ENCODE data around the gene KIDINS220. TPM values are rescaled to one million over a fixed set of nuclear protein-coding genes. Genes with fewer than 3 reads are reported as not detected.

KIDINS220 gene
- total RNA-seq, 1 experiment from 2014 or later, result 29.3 TPM

DNA sequence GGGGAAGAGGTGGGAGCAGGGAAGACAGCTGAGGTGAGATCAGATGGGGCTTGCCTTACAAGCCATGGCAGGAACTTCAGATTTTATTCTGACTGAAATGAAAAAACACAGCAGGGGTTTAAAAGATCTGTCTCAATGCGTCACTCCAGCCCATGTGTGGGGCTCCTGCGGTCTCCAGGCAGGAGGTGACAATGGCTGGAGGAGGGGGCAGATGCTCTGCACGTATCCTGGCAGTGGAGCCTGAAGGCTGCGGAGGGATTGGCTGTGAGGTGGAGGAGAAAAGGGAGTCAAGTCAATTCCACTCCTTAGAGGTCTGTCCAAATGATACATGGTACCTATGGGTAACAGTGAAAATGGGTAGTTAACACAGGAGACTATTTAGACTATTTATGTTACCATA is 40.5 kb upstream of the KIDINS220 start:
- H3K27ac Mint-ChIP-seq, result peak overlapping the region in 1 of 3 experiments; percentile 86; a peak in 2 of 7 replicates
- H4K20me1 ChIP-seq (ENCODE audit: control insufficient read depth, insufficient read depth, insufficient read length), result no peaks in the 10 kb centered on the region
- no peak for DNase-seq
- no peaks in the 10 kb centered on the region for H3K9me3 ChIP-seq (ENCODE audit: control insufficient read depth, low read depth, low read length)
- no CpG with 5 or more reads among the region's 4 CpGs for WGBS (ENCODE audit: extremely low coverage, insufficient read length, low lambda C conversion rate)
- H3K23me2 ChIP-seq (ENCODE audit: insufficient read length, low read depth, low read length, poor library complexity, severe bottlenecking), result no peaks in the 10 kb centered on the region
- H3K9ac ChIP-seq (ENCODE audit: extremely low read depth, insufficient read length, low read length), result no peak overlapping the region
- no peak overlapping the region for H3K27ac ChIP-seq (ENCODE audit: insufficient read length, low read depth, low read length)
- no peaks in the 10 kb centered on the region for H3K4me1 ChIP-seq (ENCODE audit: insufficient read depth, low read length)
- no peak overlapping the region for H3T11ph ChIP-seq (ENCODE audit: low read length)
- TF ChIP-seq, protein P1, sequence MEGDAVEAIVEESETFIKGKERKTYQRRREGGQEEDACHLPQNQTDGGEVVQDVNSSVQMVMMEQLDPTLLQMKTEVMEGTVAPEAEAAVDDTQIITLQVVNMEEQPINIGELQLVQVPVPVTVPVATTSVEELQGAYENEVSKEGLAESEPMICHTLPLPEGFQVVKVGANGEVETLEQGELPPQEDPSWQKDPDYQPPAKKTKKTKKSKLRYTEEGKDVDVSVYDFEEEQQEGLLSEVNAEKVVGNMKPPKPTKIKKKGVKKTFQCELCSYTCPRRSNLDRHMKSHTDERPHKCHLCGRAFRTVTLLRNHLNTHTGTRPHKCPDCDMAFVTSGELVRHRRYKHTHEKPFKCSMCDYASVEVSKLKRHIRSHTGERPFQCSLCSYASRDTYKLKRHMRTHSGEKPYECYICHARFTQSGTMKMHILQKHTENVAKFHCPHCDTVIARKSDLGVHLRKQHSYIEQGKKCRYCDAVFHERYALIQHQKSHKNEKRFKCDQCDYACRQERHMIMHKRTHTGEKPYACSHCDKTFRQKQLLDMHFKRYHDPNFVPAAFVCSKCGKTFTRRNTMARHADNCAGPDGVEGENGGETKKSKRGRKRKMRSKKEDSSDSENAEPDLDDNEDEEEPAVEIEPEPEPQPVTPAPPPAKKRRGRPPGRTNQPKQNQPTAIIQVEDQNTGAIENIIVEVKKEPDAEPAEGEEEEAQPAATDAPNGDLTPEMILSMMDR (conservative IDR thresholded peaks at IDR 0.05), result no peak
- no peak overlapping the region for H4K8ac ChIP-seq (replicated peaks; ENCODE audit: insufficient read length, low read depth, low read length)
- peaks cover 2 to 22% (median 10%) of the 10 kb centered on the region in 3 experiments; a peak in 5 of 7 replicates for H3K36me3 Mint-ChIP-seq (ENCODE audit: insufficient read depth in 1 of 3, low read depth in 3 of 3)
- H2BK15ac ChIP-seq (ENCODE audit: low read depth, low read length), result no peak overlapping the region
- no peak overlapping the region for H2BK120ac ChIP-seq (ENCODE audit: low read depth, low read length, poor library complexity, severe bottlenecking)
- no peak overlapping the region for H3K23ac ChIP-seq (ENCODE audit: insufficient read length, low read depth, low read length)
- H4K5ac ChIP-seq (ENCODE audit: insufficient read length, low read depth, low read length), result no peak overlapping the region
- H2AFZ ChIP-seq (ENCODE audit: low read length), result no peak overlapping the region
- H2BK20ac ChIP-seq (ENCODE audit: low read depth, low read length, poor library complexity, severe bottlenecking), result no peak overlapping the region
- H3K4ac ChIP-seq (ENCODE audit: low read depth, low read length), result no peak overlapping the region
- H3K56ac ChIP-seq (ENCODE audit: insufficient read length, low read depth, low read length), result no peak overlapping the region
- no peak overlapping the region for H2AK5ac ChIP-seq (ENCODE audit: insufficient read length, low read length)
- no peak overlapping the region for H4K91ac ChIP-seq (ENCODE audit: insufficient read length, low read depth, low read length)
- H3K27me3 Mint-ChIP-seq (ENCODE audit: low read depth), result no peaks in the 10 kb centered on the region
- H3K4me1 Mint-ChIP-seq, result peaks cover 7 to 12% of the 10 kb centered on the region in 2 experiments
- H3K4me3 Mint-ChIP-seq, result no peak overlapping the region; a peak in 1 of 5 replicates
- H2BK12ac ChIP-seq (ENCODE audit: insufficient read length, low read depth, low read length), result no peak overlapping the region
- H3K9me3 Mint-ChIP-seq, result no peaks in the 10 kb centered on the region
- H3K79me2 ChIP-seq (ENCODE audit: insufficient read depth, low read length), result no peaks in the 10 kb centered on the region
- H3K79me1 ChIP-seq (ENCODE audit: insufficient read depth, low read depth, low read length, poor library complexity, severe bottlenecking), result no peaks in the 10 kb centered on the region
- H2BK5ac ChIP-seq (ENCODE audit: insufficient read length, low read length), result no peak overlapping the region
- no peaks in the 10 kb centered on the region for H3K27me3 ChIP-seq (ENCODE audit: insufficient read depth, low read length)
- H3K4me2 ChIP-seq (ENCODE audit: insufficient read depth, insufficient read length, low read length), result no peak overlapping the region
- no peak overlapping the region for H3K18ac ChIP-seq (ENCODE audit: insufficient read length, low read depth, low read length)
- no peak overlapping the region for H3K14ac ChIP-seq (ENCODE audit: insufficient read depth, low read length)
